NCI-H446 (cell line): Measurements from ENCODE around the gene ADAMTS2.

Source experiments
- DNase-seq, 2 experiments: peaks; one replicate each; lab custom pipeline; 2025; lab: John Stamatoyannopoulos, UW

The ADAMTS2 gene

GRCh38 chr5:179254638-179255271 is 90.5 kb downstream of the ADAMTS2 start:
- DNase-seq = peak; percentile 32 to 73

GRCh38 chr5:179253730-179254129 is 91.5 kb downstream of the ADAMTS2 start:
- no peak for DNase-seq

- DNase-seq = no peak
Measured at GRCh38 chr5:179251276-179251969, 93.8 kb downstream of the ADAMTS2 start.

DNA sequence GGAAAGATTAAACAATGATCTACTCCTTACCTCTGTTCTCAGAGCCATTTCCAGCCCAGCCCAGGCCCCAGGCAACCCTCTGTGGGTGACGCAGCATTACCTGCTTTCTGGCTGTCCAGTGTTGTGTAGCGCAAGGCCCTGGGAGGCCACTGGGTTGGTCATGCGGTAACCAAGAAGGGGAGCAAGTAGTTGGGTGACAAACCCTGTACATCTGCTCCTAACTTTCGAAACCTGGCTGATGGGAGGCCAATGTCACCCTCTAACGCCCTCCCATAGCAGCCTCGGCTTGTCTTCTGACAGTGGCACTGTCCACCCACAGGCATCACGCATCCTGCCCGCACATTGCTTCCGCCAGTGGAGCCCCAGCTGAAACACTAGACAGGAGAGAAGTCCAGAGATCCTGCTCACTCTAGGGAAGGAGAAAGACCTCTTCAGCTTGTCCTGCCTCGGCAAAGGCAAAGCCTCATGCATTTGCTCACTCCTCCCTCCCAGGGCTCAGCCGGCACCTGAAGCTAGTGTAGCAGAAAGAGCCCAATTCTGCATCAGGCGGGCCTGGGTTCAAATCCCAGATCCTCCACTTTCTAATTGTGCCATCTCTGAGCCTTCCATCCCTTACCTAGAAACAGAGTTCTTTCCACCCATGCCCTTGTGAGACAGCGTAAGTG is 94.6 kb downstream of the ADAMTS2 start:
- no peak for DNase-seq

DNA sequence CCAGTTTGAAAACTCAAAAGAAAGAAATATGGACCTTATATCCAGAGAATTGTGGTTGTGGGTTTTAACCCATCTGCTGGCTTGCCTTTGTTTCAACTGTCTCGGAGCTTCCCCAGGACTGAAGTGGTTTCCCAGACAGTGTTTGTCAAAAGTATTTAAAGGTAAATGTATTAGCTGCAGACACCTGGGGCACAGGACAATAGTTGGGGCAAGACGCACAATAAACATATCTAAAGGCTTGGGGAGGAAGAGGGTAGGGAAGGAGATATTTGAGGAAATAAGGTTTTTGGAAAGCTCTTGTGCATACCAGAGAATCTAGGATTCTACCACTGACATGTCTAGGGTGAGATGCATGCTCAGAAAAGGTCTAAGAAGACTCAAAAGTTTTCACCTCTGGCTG is 99.0 kb downstream of the ADAMTS2 start:
- no peak for DNase-seq

- peak in 1 of 2 experiments; percentile 21 for DNase-seq
Measured at GRCh38 chr5:179245031-179245430, 100.2 kb downstream of the ADAMTS2 start.

- DNase-seq = peak; percentile 45 to 68
Measured at GRCh38 chr5:179244044-179244443, 101.2 kb downstream of the ADAMTS2 start.

- peak in 1 of 2 experiments; percentile 28 for DNase-seq
Measured at GRCh38 chr5:179243333-179243732, 101.9 kb downstream of the ADAMTS2 start.

- no peak for DNase-seq
Measured at GRCh38 chr5:179242676-179243075, 102.6 kb downstream of the ADAMTS2 start.

DNA sequence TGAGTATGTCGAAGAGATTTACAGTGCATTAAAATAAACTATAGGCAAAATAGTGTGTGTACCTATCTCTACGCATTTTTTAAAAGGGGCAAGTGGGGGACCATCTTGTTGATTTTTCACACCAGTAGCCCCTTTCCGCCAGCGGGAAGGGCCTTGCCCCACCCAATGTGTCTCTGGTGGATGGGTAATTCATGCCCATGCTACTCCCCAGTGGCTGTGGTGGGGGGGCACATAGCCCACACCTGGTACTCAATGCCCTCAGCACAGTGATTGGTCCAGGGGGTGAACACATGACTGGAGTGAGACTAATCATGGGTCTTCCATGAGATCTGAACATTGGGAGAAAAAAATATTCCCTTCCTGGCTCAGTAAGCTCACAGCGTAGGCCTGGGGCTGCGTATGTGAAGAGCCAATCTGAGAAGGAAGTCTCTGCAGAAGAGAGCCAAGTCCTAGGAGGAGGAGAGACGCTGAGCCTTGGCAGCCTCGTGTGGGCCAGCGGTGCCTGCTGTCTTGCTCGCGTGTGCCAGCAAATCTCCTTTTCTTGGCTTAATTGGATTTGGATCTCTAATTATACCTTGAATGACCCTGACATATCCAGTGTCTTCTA is 103.4 kb downstream of the ADAMTS2 start:
- DNase-seq = peak; percentile 13 to 75

GRCh38 chr5:179241175-179241574 is 104.1 kb downstream of the ADAMTS2 start:
- DNase-seq = no peak

- DNase-seq = no peak
Measured at GRCh38 chr5:179240561-179240960, 104.7 kb downstream of the ADAMTS2 start.

DNA sequence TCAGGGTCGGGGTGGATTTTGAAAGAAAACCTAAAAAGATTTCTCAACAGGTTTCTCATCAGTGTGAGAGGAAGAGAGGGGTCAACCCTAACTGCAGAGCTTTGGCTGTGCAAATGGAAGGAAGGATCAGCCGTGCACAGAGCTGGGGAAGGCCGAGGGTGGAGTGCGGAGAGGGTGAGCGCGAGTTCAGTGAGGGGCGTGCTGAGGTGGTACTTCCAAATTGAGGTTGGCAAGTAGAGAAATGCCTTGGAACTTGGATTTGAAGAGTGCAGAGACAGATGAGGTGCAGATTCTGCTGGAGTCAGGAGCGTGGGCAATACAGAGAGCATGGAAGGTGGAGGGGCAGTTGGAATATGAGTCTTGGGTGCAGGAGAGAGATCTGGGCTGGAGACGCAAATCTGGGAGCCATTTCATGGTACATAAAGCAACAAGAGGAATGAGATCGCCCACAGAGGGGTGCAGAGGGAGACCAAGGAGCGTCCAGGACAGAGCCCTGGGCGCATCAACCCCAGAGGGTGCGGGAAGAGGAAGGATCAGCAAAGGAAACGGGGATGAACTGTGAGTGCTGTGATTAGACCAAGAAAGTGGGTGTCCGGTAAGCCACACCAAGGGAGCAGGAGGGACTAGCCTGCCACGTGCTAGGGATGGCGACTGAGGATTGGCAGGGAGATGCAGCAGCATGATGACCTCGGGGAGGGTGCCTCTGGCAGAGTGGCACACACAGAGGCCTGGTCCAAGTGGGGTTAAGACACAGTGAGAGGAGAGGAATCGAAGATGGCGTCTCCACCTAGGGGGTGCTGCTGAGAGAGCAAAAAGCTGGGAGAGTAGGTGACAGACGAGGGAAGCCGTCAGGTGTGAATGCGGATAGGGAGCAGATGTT is 105.8 kb downstream of the ADAMTS2 start:
- DNase-seq = no peak

DNA sequence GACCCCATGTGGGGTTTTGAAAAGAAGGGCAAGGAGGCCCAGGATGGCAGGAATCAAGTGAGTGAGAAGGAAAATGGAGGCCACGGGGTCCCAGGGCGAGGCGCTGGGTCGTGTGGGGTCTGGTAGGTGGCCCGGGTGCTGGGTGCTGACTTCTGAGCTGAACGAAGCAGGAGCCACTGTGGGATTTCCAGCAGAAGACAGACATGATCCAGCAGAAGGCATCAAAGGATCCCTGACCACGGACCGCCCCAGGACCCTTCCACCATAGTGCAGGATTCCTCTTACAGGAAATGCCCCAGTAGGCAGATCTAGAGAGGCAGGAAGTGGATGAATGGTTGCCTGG is 106.7 kb downstream of the ADAMTS2 start:
- DNase-seq = no peak

GRCh38 chr5:179237770-179238627 is 107.3 kb downstream of the ADAMTS2 start:
- no peak for DNase-seq

DNA sequence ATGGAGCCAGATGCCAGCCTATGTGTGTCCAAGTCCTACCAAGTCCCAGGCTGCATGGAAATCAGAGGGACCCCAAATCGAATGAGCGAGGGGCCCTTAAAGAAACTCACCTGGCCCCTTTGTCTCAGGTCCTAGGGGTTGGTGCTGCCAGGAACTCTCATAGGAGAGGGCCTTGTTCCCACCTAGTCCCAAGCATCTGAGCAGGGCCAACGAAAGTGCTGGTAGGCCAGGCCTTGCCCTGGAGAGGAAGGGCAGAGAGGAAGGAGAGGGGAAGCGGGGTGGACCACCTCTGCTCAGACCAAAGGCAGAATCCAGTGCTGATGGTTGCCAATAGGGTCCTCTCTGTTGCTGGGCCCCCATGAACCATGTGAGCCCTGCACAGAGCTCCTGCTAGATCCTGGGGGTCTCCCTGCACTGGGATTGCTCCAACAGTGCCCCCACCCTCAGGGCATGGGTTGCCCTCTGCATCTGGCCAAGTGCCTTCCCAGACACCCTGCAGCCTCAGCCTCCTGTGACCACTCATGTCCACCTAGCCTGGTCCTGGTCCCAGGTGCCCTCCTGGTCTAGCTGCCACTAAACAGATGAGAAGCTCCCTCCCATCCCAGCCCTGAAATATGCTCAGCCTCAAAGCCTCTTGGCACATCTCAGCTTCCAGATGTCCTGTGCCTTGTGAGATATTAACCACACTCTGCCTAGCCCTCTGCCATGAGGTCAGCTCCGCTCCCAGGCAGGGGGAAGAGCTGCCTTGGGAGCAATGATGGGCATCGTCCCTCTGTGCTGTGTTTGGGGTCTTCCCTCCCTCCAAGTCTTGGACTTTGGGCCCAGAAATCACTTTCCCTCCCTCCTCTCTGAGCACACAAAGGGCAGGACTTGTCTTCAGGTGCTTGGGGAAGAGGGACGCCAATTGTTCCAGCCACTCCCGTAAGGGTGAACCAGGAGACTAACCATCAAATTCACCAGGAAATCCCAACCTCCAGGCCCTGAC is 109.6 kb downstream of the ADAMTS2 start:
- DNase-seq = no peak

DNA sequence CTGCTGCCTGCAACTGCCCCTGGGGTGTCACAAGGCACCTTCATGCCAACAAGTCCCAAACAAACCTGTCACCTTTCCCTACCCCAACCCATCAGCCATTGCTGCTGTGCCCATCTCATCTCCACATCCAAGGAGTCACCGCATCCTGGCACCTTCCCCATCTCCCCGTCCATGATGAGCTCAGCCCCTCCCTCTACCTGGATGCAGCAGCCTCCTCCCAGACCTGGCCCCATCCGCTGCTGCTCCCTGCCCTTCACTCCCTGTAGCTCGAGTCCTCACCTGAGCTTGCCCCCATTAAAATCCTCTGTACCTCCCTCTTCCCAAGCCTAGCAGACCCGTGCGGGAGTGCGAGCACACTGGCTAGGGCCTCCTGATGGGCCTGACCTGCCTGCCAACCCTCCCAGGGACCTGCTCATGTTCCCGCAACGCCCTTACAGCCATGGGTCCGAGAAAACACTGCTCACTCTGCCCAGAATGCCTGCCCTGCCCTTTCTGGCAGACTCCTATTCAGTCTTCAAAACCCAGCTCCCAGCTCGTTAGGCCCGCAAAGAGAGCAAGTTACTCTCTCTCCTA is 110.6 kb downstream of the ADAMTS2 start:
- no peak for DNase-seq

DNA sequence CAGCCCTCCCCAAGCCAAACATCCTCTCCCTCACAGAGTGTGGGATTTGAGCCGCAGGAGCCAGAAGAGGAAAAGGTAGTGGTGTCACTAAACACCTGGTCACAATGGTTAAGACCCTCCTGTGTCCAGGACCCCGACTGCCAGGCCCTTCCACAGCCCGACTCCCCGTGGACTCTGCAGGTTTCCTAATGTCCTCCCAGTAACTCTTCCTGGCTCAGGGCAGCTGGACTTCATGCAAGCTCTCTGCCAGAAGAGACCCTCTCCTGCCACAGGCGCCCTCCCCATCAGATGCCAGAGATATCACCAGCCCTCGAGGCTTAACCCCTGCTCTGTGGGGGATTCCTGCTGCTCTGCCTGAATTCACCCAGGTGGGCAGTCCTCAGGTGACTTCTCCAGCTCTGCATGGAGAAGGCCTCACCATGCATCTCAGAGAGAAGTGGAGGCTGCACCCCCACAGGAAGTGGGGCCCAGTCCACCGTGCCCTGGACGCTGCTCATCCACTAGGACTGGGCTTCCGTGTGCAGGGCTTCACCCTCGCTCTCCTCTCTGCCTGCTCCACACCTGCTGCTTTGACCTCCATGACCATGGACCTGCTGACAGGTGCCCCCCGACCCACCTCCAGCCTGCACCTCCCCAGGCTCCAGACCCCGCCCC is 111.2 kb downstream of the ADAMTS2 start:
- DNase-seq = no peak
